Stimulated activated CD4-positive, alpha-beta T cell treated with anti-CD3 and anti-CD28 coated beads, Interleukin-12 subunit alpha, Interleukin-12 subunit beta, amount 100 ng/mL, for 24 hours (primary cell): Measurements from ENCODE around the gene NGDN.

Experiments used
- DNase-seq, 2 experiments: peaks; one replicate each; pipeline ENCODE4 v3.0.0-alpha.2; 2020; ENCODE audit warnings: low read depth in 2 of 2

The NGDN gene

GRCh38 chr14:23521785-23522640 lies 52.5 kb downstream of the NGDN start:
- DNase-seq = no peak

- DNase-seq = no peak
Observed at GRCh38 chr14:23522643-23523198, 53.2 kb downstream of the NGDN start.

- no peak for DNase-seq
Observed at GRCh38 chr14:23523229-23524016, 53.9 kb downstream of the NGDN start.

DNA sequence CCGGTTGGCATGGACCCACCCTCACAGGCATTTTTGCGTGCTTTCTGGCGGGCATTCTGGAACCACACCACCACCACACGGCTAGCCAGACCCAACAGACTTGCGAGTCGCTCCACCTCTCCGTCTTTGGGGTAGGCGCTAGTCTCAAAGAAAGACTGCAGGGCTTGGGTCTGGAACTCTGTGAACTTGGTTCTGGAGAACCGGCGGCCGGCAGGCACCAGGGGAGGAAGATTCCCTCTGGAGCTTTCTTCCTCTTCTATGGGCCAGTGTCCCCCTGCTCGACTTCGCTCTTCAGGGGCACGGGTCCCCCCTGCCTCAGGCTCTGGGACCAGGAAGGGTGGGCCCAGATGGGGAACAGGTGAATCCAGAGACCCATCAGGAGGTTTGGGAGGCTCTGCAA lies 55.5 kb downstream of the NGDN start:
- no peak for DNase-seq

GRCh38 chr14:23525611-23526010 lies 56.1 kb downstream of the NGDN start:
- DNase-seq = no peak
